Measurements from ENCODE around the gene ACE.

Gene ACE

GRCh38 chr17:63492940-63493339, 16.1 kb downstream of the ACE start:
- DNase-seq, result no peak

- DNase-seq, result no peak
These were observed 16.6 kb downstream of the ACE start for GRCh38 chr17:63493411-63493810.

GRCh38 chr17:63494300-63494928, 17.6 kb downstream of the ACE start:
- DNase-seq, result no peak

GRCh38 chr17:63495491-63495890, 18.6 kb downstream of the ACE start:
- DNase-seq, result no peak

- no peak for DNase-seq
These were observed 19.3 kb downstream of the ACE start for GRCh38 chr17:63496177-63496576.

GRCh38 chr17:63496663-63497400, 20.0 kb downstream of the ACE start:
- no peak for DNase-seq

GRCh38 chr17:63497708-63498483, 21.0 kb downstream of the ACE start:
- no peak for DNase-seq

GRCh38 chr17:63498626-63499195, 21.9 kb downstream of the ACE start:
- DNase-seq, result no peak

GRCh38 chr17:63500543-63501390, 23.9 kb downstream of the ACE start:
- DNase-seq, result no peak

GRCh38 chr17:63503341-63503705, 26.5 kb downstream of the ACE start:
- no peak for DNase-seq

- DNase-seq, result no peak
These were observed 27.4 kb downstream of the ACE start for GRCh38 chr17:63504261-63504660.

- DNase-seq, result no peak
These were observed 28.5 kb downstream of the ACE start for GRCh38 chr17:63505341-63505740.

GRCh38 chr17:63506627-63507026, 29.8 kb downstream of the ACE start:
- DNase-seq, result no peak

GRCh38 chr17:63511331-63511730, 34.5 kb downstream of the ACE start:
- DNase-seq, result no peak

GRCh38 chr17:63512388-63512787, 35.5 kb downstream of the ACE start:
- DNase-seq, result no peak

GRCh38 chr17:63512896-63513644, 36.2 kb downstream of the ACE start:
- no peak for DNase-seq

GRCh38 chr17:63514477-63514876, 37.6 kb downstream of the ACE start:
- no peak for DNase-seq

GRCh38 chr17:63514974-63515373, 38.1 kb downstream of the ACE start:
- DNase-seq, result no peak

- DNase-seq, result no peak
These were observed 38.6 kb downstream of the ACE start for GRCh38 chr17:63515426-63515825.

GRCh38 chr17:63516910-63517824, 40.3 kb downstream of the ACE start:
- DNase-seq, result no peak

All from AML-193 (cell line).